CD4-positive, alpha-beta T cell treated with Interleukin-4 for 1 hour (primary cell): Measurements from ENCODE around the gene CLASRP.
"Not testable (repeated sequence)": the region's sequence is repeated elsewhere in the genome, so short reads cannot be mapped to it uniquely, and the experiment has no call there.

ENCODE experiments used
- DNase-seq, 2 donors: peaks; one replicate each; pipeline ENCODE4 v3.0.0-alpha.2; 2020 to 2022

The CLASRP gene

DNA sequence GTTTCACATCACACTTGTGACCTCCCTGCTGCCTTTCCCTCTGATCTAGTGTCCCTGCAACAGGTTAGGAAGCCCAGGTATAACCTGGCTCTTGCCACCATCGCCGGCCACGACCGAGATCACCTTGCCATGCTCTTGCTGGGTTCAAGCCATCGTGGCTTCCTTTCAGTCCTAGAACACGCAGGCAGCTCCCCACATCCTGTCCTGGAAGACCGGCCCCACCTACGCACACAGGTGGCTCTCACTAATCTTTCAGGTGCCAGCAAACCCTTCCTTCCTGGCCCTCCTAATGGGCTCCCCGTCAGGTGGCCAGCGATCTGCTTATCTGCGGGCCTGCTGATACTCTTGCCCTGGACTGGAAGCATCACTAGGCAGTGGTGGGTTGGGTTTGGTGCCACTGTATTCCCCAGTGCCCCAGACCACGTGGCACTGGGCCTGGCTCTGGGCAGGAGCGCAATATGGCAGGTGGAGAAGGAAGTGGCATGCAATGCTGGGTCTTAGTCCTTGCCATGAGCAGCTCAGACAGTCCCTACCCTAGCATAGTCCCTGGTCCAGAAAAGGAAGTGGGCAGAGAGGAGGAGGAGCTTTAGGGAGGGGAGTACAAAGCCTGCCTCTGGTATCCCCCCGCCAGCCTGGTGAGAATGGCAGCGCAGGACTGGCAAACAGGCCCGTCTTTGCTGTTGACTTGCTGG is 66.0 kb downstream of the CLASRP start:
- no peak for DNase-seq

- DNase-seq = not testable (repeated sequence)
These were observed 67.5 kb downstream of the CLASRP start for GRCh38 chr19:45106363-45106762.

GRCh38 chr19:45107621-45108150 is 68.8 kb downstream of the CLASRP start:
- no peak for DNase-seq

DNA sequence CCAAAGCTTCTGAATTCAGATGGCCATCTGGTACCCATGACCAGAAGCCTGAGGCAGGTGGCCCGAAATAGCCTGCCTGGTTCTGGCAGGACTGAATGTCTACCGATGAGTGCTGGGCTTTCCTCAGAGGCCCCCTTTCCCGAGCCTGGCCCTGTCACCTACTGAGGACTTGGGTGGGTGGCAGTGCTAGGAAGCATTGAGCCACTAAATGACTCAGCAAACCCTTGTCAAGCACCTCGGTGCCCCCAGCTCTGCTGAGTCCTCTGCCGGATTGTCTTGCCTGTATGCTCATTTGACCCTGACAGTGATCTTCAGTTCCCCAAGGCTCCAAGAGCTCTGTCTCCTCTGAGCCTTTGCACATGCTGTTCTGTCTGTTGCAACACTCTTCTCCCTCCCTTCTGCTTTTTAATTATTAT is 72.0 kb downstream of the CLASRP start:
- no peak for DNase-seq

- DNase-seq = no peak
These were observed 73.4 kb downstream of the CLASRP start for GRCh38 chr19:45112111-45112827.

DNA sequence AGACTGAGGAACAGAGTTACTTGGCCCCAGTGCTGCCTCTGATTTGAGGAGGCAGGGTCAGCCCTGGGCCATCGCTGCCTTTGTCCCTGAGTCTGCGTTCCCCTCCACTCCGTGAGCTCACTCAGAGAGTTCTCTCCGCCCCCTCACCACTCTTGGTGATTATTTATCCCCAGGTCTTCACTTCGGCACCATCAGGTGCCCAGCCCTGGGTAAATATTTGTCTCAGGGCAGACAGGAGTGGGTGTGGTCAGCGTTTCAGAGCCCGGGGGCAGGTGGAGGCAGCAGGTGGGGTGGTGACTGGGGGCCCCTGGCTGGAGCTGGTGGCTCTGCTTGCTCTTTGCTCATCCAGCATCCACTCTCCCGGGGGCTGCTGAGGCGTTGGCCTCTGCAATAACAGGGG is 74.8 kb downstream of the CLASRP start:
- no peak for DNase-seq

DNA sequence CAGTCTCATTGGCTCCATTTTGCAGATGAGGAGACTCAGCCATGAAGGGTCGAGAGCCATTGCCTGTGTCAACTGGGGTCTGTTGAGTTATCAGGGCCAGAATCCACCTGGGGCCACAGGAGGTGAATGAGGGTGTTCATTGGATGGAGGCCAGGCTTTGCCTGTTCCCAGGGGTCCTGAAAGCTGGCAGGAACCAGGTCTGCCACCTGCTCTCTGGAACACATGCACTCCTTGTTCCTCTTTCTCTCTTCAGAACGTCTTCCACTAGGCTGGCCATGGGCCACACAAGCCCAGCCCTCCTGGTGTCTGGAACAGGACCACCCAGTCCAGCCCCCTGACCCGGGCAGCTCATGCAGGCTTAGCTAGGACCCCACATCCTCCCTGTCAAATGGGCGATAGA is 75.3 kb downstream of the CLASRP start:
- DNase-seq = no peak

DNA sequence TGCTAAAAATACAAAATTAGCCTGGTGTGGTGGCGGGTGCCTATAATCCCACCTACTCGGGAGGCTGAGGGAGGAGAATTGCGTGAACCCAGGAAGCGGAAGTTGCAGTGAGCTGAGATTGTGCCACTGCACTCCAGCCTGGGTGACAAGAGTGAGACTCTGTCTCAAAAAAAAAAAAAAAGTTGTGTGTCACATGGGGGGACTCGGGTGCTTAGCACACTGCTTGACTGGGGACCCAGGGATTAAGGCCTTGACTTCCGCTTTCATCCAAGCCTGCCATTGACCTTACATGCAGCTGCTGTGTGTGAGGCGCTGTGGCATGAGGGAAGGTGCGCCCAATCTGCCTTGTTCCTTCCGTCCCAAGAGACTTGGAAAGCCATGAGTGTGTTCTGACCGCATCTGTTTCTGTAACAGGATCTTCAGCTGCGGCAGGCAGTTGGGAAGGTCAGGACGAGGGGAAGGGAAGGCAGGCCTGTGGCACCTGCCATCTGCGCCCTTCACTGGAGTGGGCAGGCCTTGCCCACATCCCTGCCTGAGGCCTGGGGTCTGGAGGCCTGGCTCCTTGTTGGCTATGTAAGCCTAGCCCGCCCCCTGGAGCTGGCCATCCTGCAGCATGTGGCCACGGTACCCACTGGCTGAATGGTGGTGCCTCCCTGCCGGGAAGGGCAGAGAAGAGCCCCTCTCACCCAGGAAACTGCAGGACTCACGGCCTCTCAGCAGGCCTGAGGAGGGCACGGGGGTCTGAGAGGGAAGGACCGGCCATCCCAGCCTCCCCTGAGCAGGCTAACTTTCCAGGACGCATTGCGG is 77.2 kb downstream of the CLASRP start:
- DNase-seq = no peak

- DNase-seq = peak; percentile 22 to 31
These were observed 78.3 kb downstream of the CLASRP start for GRCh38 chr19:45117167-45117594.

- no peak for DNase-seq
These were observed 78.8 kb downstream of the CLASRP start for GRCh38 chr19:45117671-45118070.

GRCh38 chr19:45118106-45118505 is 79.3 kb downstream of the CLASRP start:
- no peak for DNase-seq

DNA sequence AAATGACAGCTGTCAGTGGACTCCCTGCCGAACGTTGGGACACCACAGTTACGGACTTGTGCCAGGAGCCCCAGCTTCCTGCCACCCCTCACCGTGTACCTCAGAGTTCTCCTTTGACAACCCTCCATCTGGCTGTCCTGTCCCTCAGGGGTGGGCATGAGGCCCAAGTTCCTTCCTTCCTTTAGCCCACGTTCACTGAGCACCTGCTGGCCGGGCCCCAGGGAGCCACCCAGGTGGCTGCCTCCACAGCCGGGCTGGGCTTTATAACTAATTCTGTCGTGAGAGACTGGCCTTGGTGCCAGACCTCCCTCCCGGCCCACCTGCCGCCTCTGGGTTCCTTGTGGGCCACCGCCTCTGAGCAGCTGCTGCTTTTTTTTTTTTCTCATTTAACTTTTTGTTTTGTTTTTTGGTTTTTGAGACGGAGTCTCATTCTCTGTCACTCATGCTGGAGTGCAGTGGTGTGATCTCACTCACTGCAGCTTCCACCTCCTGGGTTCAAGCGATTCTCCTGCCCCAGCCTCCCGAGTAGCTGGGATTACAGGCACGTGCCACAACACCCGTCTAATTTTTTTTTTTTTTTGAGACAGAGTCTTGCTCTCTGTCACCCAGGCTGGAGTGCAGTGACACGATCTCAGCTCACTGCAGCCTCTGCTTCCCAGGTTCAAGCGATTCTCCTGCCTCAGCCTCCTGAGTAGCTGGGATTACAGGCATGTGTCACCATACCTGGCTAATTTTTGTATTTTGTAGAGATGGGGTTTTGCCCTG is 79.9 kb downstream of the CLASRP start:
- DNase-seq = not testable (repeated sequence)

- DNase-seq = no peak
These were observed 80.7 kb downstream of the CLASRP start for GRCh38 chr19:45119582-45119981.
